Thoracic aorta (tissue), 2 donors: ENCODE results near the gene CEP128. TPM values are rescaled to one million over a fixed set of nuclear protein-coding genes. Genes with fewer than 3 reads are reported as not detected.

Experiments used
- ATAC-seq: fragments of 150-250 bp; one replicate; pipeline ENCODE4 v1.8.0; 2017; ENCODE audit warnings: low read depth; ENCODE audit not compliant: insufficient number of reproducible peaks, low FRiP score
- DNase-seq: peaks from one replicate; pipeline ENCODE4 v3.0.0-alpha.2; 2020; ENCODE audit warnings: low spot score
- H3K27ac ChIP-seq, 2 donors: fragments of 200-600 bp; sonication (generic); 1 replicate in 1 of 2; 2 replicates in 1 of 2; pipeline ENCODE4 v1.5.1; 2016; ENCODE audit warnings: mild to moderate bottlenecking in 2 of 2, moderate library complexity in 2 of 2
- H3K27me3 ChIP-seq: fragments of 200-600 bp; sonication (generic); replicated peaks from 2 replicates; pipeline ENCODE4 v1.6.0; 2016; ENCODE audit warnings: mild to moderate bottlenecking; ENCODE audit not compliant: insufficient read depth
- H3K36me3 ChIP-seq: fragments of 200-600 bp; sonication (generic); one replicate; pipeline ENCODE4 v1.5.1; 2016
- H3K4me1 ChIP-seq, 2 donors: fragments of 200-600 bp; sonication (generic); 1 replicate in 1 of 2; 2 replicates in 1 of 2; pipeline versions ENCODE4 v1.5.1 to v1.6.0; 2016; ENCODE audit warnings: low read depth in 2 of 2, mild to moderate bottlenecking in 1 of 2; ENCODE audit not compliant: control insufficient read depth in 1 of 2
- H3K4me3 ChIP-seq: fragments of 200-600 bp; sonication (generic); 2 replicates; pipeline ENCODE4 v1.5.1; 2016; ENCODE audit warnings: mild to moderate bottlenecking
- H3K9me3 ChIP-seq: fragments of 200-600 bp; sonication (generic); 2 replicates; pipeline ENCODE4 v1.5.1; 2016
- total RNA-seq, 2 donors: library from RNA; depleted of rRNA; stranded (reverse); fragments of >200 nt; gene quantifications; one replicate each; pipeline versions ENCODE4 v1.1.0 to v1.2.3, GENCODE V29; 2016
- TF ChIP-seq, protein P1 (sequence below): fragments of 200-600 bp; sonication (generic); IDR thresholded peaks from one replicate; pipeline ENCODE4 v1.5.1; 2019; ENCODE audit warnings: antibody characterized with exemption

CEP128 gene
- total RNA-seq, 2 donors from 2014 or later = 2.1 to 4.7 TPM

- Histone ChIP-seq H3K36me3 (no peaks in the 10 kb centered on the region), H3K9me3 (peaks cover 3% of the 10 kb centered on the region), H3K27ac (no peak overlapping the region), H3K4me1 (no peaks in the 10 kb centered on the region), H3K27me3 (no peaks in the 10 kb centered on the region), H3K4me3 (no peak overlapping the region)
- no peak for DNase-seq
- no peak for ATAC-seq
- TF ChIP-seq, protein P1, sequence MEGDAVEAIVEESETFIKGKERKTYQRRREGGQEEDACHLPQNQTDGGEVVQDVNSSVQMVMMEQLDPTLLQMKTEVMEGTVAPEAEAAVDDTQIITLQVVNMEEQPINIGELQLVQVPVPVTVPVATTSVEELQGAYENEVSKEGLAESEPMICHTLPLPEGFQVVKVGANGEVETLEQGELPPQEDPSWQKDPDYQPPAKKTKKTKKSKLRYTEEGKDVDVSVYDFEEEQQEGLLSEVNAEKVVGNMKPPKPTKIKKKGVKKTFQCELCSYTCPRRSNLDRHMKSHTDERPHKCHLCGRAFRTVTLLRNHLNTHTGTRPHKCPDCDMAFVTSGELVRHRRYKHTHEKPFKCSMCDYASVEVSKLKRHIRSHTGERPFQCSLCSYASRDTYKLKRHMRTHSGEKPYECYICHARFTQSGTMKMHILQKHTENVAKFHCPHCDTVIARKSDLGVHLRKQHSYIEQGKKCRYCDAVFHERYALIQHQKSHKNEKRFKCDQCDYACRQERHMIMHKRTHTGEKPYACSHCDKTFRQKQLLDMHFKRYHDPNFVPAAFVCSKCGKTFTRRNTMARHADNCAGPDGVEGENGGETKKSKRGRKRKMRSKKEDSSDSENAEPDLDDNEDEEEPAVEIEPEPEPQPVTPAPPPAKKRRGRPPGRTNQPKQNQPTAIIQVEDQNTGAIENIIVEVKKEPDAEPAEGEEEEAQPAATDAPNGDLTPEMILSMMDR = no peak
These were observed 176.5 kb downstream of the CEP128 start for GRCh38 chr14:80764921-80765507.

DNA sequence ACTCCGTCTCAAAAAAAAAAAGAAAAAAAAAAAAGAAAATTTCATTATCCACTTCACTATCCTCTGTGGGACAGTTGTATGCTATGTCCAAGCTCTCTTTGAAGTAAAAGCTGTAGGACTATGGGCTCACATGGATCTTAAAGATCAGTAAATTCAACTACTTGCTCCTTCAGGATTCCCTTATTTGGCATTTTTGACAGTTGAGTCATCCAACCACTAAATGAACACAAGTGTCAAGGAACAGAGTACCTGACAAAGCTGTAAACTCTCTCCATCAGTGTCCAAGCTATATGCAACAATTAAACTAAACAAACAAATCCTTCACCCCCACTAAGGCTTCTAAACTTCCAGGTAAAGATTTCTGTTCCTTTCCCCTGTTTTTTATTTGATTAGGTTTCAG, 177.0 kb downstream of the CEP128 start:
- Histone ChIP-seq H3K27ac (no peak overlapping the region), H3K36me3 (no peaks in the 10 kb centered on the region), H3K9me3 (peaks cover 3% of the 10 kb centered on the region), H3K4me3 (no peak overlapping the region), H3K27me3 (no peaks in the 10 kb centered on the region), H3K4me1 (no peaks in the 10 kb centered on the region)
- ATAC-seq (no peak), DNase-seq (no peak)
- TF ChIP-seq, protein P1 = no peak

GRCh38 chr14:80762641-80763228, 178.8 kb downstream of the CEP128 start:
- no peak for DNase-seq
- H3K36me3 ChIP-seq = no peaks in the 10 kb centered on the region
- peaks cover 3% of the 10 kb centered on the region for H3K9me3 ChIP-seq
- no peaks in the 10 kb centered on the region for H3K4me1 ChIP-seq
- no peak for ATAC-seq
- no peak overlapping the region for H3K27ac ChIP-seq
- H3K4me3 ChIP-seq = no peak overlapping the region
- TF ChIP-seq, protein P1 = no peak
- H3K27me3 ChIP-seq = no peaks in the 10 kb centered on the region

GRCh38 chr14:80754696-80755095, 186.8 kb downstream of the CEP128 start:
- TF ChIP-seq, protein P1 = no peak
- Histone ChIP-seq H3K27ac (no peak overlapping the region), H3K9me3 (no peaks in the 10 kb centered on the region), H3K4me3 (no peak overlapping the region), H3K36me3 (no peaks in the 10 kb centered on the region), H3K27me3 (no peaks in the 10 kb centered on the region), H3K4me1 (no peaks in the 10 kb centered on the region)
- no peak for ATAC-seq
- no peak for DNase-seq

DNA sequence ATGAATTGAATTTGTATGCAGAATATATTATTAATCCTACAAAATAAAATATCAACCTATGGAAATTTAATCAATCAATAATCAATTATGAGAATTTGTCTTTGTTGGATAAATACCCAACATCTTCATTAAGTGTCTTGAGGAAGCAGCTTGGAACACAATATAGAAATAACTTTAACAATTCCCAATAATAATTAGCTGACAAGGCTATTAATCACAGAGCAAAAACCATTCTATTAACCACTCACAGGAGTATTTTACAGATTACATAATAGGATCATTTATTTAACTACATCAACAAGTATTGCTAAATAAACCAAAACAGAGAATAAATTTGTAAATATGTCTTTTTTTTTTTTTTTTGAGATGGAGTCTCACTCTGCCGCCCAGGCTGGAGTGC, 190.3 kb downstream of the CEP128 start:
- no peaks in the 10 kb centered on the region for H3K27me3 ChIP-seq
- TF ChIP-seq, protein P1 = no peak
- no peaks in the 10 kb centered on the region for H3K4me1 ChIP-seq
- no peaks in the 10 kb centered on the region for H3K36me3 ChIP-seq
- no peak overlapping the region for H3K27ac ChIP-seq
- ATAC-seq = no peak
- no peak overlapping the region for H3K4me3 ChIP-seq
- no peaks in the 10 kb centered on the region for H3K9me3 ChIP-seq
- DNase-seq = no peak
